Bone marrow (tissue), 2 donors: ENCODE data around the gene RNASEH1.

Experiments used
- DNase-seq, 2 donors: peaks; one replicate each; lab custom pipeline; 2025; lab: John Stamatoyannopoulos, UW

RNASEH1 gene, protein sequence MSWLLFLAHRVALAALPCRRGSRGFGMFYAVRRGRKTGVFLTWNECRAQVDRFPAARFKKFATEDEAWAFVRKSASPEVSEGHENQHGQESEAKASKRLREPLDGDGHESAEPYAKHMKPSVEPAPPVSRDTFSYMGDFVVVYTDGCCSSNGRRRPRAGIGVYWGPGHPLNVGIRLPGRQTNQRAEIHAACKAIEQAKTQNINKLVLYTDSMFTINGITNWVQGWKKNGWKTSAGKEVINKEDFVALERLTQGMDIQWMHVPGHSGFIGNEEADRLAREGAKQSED

DNA sequence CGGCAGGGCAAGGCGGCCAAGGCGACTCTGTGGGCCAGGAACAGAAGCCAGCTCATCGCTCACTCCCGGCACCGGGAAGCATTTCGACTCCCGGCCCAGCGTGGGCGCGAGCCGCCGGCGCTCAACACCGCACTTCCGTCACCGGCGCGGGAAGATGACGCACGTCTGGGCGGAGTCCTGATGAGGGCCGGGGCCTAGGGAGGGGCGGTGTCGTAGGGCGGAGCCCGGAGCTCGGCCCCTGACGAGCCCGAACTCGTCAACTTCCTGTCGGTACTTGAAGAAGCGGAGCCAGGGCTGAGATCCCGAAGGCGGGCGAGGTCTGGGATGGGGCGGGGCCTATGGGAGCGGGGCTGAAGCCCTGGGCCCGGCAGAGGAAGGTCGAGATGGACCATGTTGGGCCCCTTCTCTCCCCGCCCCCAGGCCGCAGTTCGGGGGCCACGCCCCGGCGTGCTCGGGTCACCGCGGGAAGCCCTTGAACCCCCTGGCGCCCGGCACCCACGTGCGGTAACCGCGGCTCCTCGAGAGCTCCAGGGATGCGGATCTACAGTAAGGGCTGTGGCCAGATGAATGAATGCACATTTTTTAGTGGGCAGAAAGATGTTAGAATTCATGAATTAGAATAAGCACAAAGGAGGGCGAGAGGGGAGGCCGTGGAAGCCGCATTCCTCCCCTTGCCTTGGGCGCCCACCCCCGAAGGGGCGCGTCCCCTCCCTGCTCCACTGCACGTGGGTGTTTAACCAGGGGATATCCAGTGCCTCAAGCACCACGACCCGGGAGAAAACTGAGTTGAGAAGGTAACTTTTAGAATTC lies at the start of gene RNASEH1:
RNASEH1 (minus strand) TSS at position 129 of the 810 bp plus-strand sequence; CDS start at position 56, 73 bp downstream.
- DNase-seq: peak; percentile 89 to 93

- no peak for DNase-seq
Observed at GRCh38 chr2:3606370-3607201, 48.5 kb upstream of the RNASEH1 start.

DNA sequence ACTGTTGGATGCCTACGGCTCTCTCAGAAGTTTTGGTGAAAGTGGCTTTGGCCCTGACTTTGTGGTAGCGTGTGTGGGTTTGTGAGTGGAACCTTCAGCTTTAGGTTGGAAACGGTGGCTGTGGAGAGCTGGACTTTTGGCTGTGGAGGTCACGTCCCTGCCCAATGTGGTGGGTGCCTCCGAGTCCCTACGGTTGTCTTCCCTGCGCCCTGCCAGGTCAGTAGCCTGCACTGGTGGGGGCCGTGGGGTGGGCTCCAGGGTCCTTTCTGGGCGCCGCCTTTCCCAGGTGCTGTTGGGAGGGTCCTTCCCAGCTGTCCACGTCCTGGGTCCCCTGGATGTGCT lies 47.9 kb upstream of the RNASEH1 start:
- DNase-seq: no peak

- DNase-seq: no peak
Observed at GRCh38 chr2:3604991-3605961, 47.1 kb upstream of the RNASEH1 start.

- DNase-seq: no peak
Observed at GRCh38 chr2:3604207-3604877, 46.2 kb upstream of the RNASEH1 start.

DNA sequence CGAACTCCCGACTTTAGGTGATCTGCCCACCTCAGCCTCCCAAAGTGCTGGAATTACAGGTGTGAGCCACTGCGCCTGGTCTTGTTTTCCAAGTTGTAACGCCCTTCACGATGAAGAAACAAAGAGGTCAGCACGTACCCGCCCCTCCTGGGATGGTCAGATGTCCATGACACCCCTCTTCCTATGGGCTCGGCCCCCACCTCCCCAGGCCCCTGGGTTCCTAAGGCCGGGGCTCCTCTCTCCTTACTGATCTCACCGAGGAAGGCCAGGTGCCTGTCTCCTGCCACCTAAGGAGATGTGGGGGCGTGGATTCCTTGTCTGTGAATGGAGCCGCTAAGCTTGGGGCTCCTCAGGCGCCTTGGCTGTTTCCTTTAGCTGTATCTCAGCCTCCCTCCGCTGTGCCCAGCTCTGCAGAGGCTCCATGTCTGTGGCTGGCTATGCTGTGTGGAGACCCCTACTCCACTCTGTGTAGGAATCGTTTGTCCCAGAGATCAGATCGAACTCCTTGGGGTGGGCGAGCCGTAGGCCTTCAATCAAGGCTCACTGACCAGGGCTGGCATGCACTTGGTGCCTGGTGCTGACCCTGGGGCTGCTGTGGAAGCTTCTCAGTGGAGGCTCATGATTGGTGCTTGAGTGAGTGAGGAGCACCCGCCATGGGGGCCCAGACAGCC lies 45.5 kb upstream of the RNASEH1 start:
- no peak for DNase-seq

DNA sequence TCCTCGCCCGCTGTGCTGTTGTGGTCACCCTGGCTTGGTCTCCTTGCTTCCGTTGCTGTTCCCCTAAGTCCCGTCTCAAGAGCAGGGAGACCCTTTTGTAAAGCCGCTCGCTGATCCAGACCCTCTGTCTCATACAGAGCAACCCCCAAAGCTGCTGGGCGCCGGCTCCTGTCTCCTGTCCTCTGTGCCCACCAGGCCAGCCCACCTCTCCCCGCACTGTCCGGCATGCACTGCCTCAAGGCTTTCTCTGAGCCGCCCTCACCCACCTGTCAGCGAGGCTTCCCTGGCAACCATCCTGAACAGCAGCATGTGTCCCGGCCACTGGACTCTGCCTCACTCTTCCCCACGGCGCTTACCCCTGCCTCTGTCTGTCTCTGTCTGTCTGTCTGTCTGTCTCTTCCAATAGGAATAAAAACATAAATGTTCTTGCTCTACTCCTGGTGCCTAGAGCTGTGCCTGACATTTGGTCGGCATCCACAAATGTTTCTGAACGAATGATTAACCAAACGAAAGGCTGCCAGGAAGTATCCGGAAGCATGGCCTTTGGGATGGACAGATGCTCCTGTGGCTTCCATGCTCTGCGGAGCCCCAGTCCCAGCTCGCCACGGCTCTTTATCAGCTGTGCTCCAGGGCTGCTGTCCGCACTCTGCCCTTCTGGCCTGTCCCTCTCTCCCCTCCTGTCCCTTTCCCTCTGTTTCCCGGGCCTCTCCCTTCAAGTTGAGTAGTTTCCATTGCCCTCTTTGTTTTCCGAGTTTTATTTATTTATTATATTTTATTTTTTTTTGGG lies 44.6 kb upstream of the RNASEH1 start:
- no peak for DNase-seq

- no peak for DNase-seq
Observed at GRCh38 chr2:3601561-3602271, 43.6 kb upstream of the RNASEH1 start.

GRCh38 chr2:3600256-3600855 lies 42.2 kb upstream of the RNASEH1 start:
- no peak for DNase-seq

DNA sequence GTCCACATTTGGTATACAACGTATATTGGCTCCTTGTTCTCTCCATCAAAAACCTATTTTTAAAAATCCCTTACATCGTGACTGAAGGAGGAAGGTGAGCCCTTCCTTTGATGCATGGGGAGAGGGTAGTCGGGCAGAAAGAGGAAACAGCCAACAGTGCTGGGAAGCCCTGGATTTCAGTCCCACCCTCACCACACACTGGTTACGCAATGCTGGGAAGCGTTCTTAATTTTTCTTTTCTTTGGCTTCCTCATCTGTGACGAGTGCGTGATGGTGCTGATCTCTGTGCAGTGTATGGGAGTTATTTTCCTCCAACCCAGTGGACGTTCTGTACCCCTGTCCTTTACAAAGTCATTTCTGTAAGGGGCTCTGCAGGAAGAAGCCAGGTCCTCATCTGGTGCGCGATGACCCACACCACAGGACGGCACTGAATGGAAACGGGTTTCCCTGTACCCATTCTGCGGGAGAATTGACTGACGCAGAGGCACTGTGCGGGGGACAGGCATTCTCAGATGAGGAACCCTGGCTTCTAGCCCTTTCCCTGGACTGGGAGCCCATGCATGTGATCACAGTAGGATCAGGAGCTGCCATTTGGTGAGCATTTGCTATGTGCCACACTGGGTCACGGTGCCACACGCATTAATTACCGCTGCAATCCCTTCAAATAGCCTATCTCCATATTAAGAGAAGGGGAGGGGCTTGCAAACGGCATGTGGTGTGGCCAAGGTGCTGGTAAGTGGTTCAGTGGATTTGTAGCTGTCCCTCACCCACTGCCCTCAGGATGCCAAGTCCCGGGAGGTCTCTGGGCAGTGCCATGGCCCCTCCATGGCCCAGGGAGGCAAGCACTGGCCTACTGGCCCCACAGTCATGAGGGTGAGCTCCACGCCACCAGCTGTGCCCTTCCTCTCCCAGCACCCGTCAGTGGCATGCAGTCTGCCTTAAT lies 41.0 kb upstream of the RNASEH1 start:
- DNase-seq: no peak

- DNase-seq: no peak
Observed at GRCh38 chr2:3598197-3598910, 40.2 kb upstream of the RNASEH1 start.

DNA sequence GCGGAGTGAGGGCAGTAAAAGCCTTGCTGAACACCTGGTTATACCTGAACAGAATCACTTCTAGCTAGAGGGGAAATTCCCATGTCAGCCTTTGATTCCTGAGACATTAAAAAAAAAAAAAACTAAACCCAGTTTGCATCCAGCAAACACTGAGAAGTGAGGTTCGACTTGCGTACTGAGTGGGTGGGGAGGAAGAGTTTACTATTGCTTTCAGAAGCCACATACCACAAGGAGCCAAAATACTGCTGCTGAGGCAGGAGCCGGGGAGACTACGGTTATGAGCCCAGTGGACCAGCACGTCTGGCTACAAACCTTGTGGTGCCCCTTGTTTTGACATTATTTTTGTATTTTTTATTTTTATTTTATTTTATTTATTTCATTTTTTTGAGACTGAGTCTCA lies 39.4 kb upstream of the RNASEH1 start:
- no peak for DNase-seq

DNA sequence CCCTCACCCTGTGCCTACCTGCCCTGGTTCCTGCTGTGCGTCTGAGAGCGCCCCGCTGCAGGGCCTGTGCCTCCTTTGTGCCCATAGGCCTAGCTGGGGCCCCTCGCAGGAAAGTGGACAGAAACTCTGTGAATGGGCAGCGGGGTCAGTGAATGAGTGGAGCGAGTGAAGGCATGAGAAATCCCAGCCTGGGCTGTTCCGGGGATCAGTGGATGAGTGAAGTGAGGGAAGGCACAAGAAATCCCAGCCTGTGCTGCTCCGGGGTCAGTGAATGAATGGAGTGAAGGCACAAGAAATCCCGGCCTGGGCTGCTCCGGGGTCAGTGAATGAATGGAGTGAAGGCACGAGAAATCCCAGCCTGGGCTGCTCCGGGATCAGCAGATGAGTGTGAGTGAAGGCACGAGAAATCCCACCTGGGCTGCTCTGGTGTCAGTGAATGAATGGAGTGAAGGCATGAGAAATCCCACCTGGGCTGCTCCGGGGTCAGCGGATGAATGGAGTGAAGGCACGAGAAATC lies 38.8 kb upstream of the RNASEH1 start:
- no peak for DNase-seq

DNA sequence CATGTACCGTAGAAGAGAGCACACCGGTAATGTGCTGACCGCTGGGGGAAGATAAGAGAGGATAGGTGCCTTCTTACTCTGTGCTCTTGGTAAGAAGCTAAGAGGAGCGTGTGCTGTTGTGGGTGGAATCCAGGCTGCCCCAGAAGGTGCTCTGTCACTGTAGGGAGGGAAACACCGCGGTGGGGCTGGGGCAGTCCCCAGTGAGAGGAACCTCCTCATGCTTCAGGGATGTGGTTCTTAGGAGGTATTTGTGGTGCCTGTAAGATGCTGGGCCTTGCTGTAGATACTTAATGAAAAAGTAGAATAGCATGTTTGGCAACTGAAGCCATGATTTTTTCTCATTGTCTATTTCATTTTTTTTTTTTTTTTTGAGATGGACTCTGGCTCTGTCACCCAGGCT lies 37.9 kb upstream of the RNASEH1 start:
- DNase-seq: no peak

GRCh38 chr2:3595404-3595803 lies 37.3 kb upstream of the RNASEH1 start:
- no peak for DNase-seq

GRCh38 chr2:3594493-3595281 lies 36.6 kb upstream of the RNASEH1 start, which contains the start of gene COLEC11:
TSS of gene COLEC11 (plus strand) at chr2:3595112. CDS start at chr2:3604341, 9,229 bp downstream.
- DNase-seq: no peak
